ENCODE results near the gene IFI35. TPM values are rescaled to one million over a fixed set of nuclear protein-coding genes. Genes with fewer than 3 reads are reported as not detected.
"Not testable (repeated sequence)": the region's sequence is repeated elsewhere in the genome, so short reads cannot be mapped to it uniquely, and the experiment has no call there.

Gene IFI35
- total RNA-seq, 4 donors from 2014 or later = 5.9 to 24.4 (median 13.6) TPM

- Histone ChIP-seq H3K4me3 (no peak overlapping the region), H3K9me3 (no peaks in the 10 kb centered on the region), H3K27ac (no peak overlapping the region), H3K27me3 (no peaks in the 10 kb centered on the region), H3K4me1 (no peaks in the 10 kb centered on the region), H3K36me3 (peaks cover 30 to 83% (median 46%) of the 10 kb centered on the region in 3 donors)
- 95 to 100% methylated on average over 1 to 6 of the region's 6 CpGs for WGBS, 2 donors
- DNase-seq = no peak
- TF ChIP-seq CTCF (IDR thresholded peaks at IDR 0.05) (no peak), POLR2A (IDR thresholded peaks at IDR 0.05) (no peak)
- intact Hi-C loops (cut with DNase I) = no loop called here
These were observed 15.1 kb upstream of the IFI35 start for GRCh38 chr17:42991471-42991870.

GRCh38 chr17:42992872-42993271 lies 13.7 kb upstream of the IFI35 start:
- TF ChIP-seq POLR2A (IDR thresholded peaks at IDR 0.05) (no peak), CTCF (IDR thresholded peaks at IDR 0.05) (no peak)
- no peak overlapping the region for H3K27ac ChIP-seq
- peaks cover 30 to 69% (median 39%) of the 10 kb centered on the region in 3 donors for H3K36me3 ChIP-seq
- intact Hi-C loops (cut with DNase I) = no loop called here
- H3K4me1 ChIP-seq = peaks cover 4 to 7% (median 6%) of the 10 kb centered on the region in 3 donors
- 71 to 77% methylated on average over 4 to 5 of the region's 5 CpGs for WGBS, 2 donors
- DNase-seq = no peak
- no peaks in the 10 kb centered on the region for H3K9me3 ChIP-seq
- H3K27me3 ChIP-seq = no peaks in the 10 kb centered on the region
- H3K4me3 ChIP-seq = no peak overlapping the region

- intact Hi-C loops (cut with DNase I); H3K27ac ChIP-seq; H3K4me3 ChIP-seq; H3K9me3 ChIP-seq; H3K27me3 ChIP-seq; DNase-seq: not testable (repeated sequence)
- Histone ChIP-seq H3K4me1 (peaks cover 6 to 10% (median 8%) of the 10 kb centered on the region in 3 donors), H3K36me3 (peaks cover 25 to 58% (median 34%) of the 10 kb centered on the region in 3 donors)
- WGBS, 2 donors = 79 to 83% methylated on average over 10 of the region's 10 CpGs
These were observed 12.7 kb upstream of the IFI35 start for GRCh38 chr17:42993913-42994312.

- intact Hi-C loops (cut with DNase I) = no loop called here
- Histone ChIP-seq H3K4me3 (peak overlapping the region in 3 of 4 donors; percentile 69 to 95 (median 81)), H3K9me3 (no peaks in the 10 kb centered on the region), H3K36me3 (peaks cover 9 to 55% (median 20%) of the 10 kb centered on the region in 3 donors), H3K4me1 (peaks cover 20 to 45% (median 36%) of the 10 kb centered on the region in 3 donors), H3K27ac (peak overlapping the region; percentile 69 to 95 (median 88)), H3K27me3 (no peaks in the 10 kb centered on the region)
- no peak for DNase-seq
- 13 to 20% methylated on average over 5 of the region's 5 CpGs for WGBS, 2 donors
- TF ChIP-seq CTCF (IDR thresholded peaks at IDR 0.05) (no peak), POLR2A (IDR thresholded peaks at IDR 0.05) (no peak)
These were observed 9.1 kb upstream of the IFI35 start for GRCh38 chr17:42997390-42997983.

- Histone ChIP-seq H3K4me1 (peaks cover 20 to 52% (median 36%) of the 10 kb centered on the region in 3 donors), H3K27ac (peak within 1 kb of the TSS; percentile 86 to 98 (median 96)), H3K27me3 (no peaks in the 10 kb centered on the region), H3K36me3 (peaks cover 10 to 55% (median 25%) of the 10 kb centered on the region in 3 donors), H3K4me3 (peak within 1 kb of the TSS; percentile 53 to 95 (median 75)), H3K9me3 (no peaks in the 10 kb centered on the region)
- WGBS, 2 donors = 0% methylated on average over 24 of the region's 49 CpGs
- TF ChIP-seq CTCF (IDR thresholded peaks at IDR 0.05) (peak; percentile 88 to 98 (median 96)), POLR2A (IDR thresholded peaks at IDR 0.05) (peak in 3 of 4 donors; percentile 80 to 87 (median 85))
- intact Hi-C loops (cut with DNase I) = no loop called here
- peak; percentile 97 for DNase-seq
These were observed 8.3 kb upstream of the IFI35 start, which contains the start of gene RPL27 for GRCh38 chr17:42997984-42998938. RPL27 (plus strand) TSS chr17:42998419; CDS start chr17:42998751, 332 bp downstream.
